NB4 (cell line): ENCODE measurements around the gene PUSL1.

Source experiments
- DNase-seq: peaks from one replicate; pipeline ENCODE4 v3.0.0; 2010; ENCODE audit warnings: low read depth
- H3K4me3 ChIP-seq: one replicate; pipeline ENCODE4 v1.5.1; 2011; ENCODE audit warnings: mild to moderate bottlenecking, low read depth, low read length, moderate library complexity
- MYC ChIP-seq: IDR thresholded peaks from 2 replicates; pipeline ENCODE4 v1.6.1; 2011; ENCODE audit warnings: low read depth, low read length
- POLR2A ChIP-seq: IDR thresholded peaks from 2 replicates; pipeline ENCODE4 v1.6.1; 2011; ENCODE audit warnings: mild to moderate bottlenecking; ENCODE audit not compliant: insufficient read length; ENCODE audit errors: extremely low read depth
- TF ChIP-seq, protein P1 (sequence below): IDR thresholded peaks from 2 replicates; pipeline ENCODE4 v1.6.1; 2011; ENCODE audit warnings: low read depth, low read length
- TF ChIP-seq, protein P2 (sequence below): IDR thresholded peaks from one replicate; pipeline ENCODE4 v1.5.1; 2012; ENCODE audit warnings: low read depth, low read length

PUSL1 gene

DNA sequence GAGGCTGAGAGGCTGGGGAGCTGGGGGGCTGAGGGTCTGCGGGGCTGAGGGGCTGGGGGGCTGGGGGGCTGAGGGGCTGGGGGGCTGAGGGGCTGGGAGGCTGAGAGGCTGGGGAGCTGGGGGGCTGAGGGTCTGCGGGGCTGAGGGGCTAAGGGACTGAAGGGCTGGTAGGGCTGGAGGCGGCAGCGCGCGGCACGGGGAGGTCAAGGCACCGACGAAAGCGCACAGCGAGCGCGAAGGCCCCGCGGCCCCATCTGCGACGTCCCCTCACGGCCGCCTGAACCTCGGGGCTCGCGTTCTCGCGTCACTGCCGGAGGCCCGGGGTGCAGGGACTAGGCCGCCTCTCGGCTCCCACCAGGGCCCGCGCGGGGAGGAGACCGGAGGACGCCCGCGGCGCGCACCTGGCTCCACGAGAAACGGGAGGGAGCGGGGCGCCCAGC is 15.7 kb downstream of the PUSL1 start:
- peak overlapping the region; percentile 64 for H3K4me3 ChIP-seq
- TF ChIP-seq, protein P1, sequence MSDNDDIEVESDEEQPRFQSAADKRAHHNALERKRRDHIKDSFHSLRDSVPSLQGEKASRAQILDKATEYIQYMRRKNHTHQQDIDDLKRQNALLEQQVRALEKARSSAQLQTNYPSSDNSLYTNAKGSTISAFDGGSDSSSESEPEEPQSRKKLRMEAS: no peak
- no peak for TF ChIP-seq MYC
- TF ChIP-seq POLR2A: no peak
- TF ChIP-seq, protein P2, sequence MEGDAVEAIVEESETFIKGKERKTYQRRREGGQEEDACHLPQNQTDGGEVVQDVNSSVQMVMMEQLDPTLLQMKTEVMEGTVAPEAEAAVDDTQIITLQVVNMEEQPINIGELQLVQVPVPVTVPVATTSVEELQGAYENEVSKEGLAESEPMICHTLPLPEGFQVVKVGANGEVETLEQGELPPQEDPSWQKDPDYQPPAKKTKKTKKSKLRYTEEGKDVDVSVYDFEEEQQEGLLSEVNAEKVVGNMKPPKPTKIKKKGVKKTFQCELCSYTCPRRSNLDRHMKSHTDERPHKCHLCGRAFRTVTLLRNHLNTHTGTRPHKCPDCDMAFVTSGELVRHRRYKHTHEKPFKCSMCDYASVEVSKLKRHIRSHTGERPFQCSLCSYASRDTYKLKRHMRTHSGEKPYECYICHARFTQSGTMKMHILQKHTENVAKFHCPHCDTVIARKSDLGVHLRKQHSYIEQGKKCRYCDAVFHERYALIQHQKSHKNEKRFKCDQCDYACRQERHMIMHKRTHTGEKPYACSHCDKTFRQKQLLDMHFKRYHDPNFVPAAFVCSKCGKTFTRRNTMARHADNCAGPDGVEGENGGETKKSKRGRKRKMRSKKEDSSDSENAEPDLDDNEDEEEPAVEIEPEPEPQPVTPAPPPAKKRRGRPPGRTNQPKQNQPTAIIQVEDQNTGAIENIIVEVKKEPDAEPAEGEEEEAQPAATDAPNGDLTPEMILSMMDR: no peak
- DNase-seq: no peak

DNA sequence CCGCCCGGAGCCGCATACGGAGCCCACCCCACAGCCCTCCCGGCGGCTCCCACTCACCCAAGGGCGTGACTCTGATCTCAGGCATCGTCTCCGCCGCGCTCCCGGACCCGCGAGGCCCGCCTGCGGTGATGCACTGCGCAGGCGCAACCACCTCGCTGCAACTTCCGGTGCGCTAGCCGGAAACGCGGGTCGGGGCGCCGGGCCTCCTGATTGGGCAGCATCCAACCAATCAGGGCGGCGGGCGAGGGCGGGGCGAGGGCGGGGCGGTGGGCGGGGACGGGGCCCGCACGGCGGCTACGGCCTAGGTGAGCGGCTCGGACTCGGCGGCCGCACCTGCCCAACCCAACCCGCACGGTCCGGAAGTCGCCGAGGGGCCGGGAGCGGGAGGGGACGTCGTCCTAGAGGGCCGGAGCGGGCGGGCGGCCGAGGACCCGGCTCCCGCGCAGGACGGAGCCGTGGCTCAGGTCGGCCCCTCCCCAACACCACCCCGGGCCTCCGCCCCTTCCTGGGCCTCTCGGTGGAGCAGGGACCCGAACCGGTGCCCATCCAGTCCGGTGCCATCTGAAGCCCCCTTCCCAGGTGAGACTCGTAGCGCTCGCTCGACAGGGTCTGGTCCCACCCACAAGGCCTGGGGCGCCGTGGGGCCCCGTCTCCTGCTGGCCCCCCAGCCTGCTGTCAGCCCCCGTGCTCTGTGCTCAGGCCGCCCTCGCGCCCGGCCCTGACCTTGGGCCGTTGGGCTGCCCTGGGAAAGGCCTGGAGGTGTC is 16.3 kb downstream of the PUSL1 start, which contains the start of the genes CPTP and INTS11:
TSS of gene CPTP (plus strand) at position 279 of the 764 bp plus-strand sequence. CDS start 2,109 bp downstream, outside the sequence.
TSS of gene INTS11 (minus strand) at position 137 of the 764 bp plus-strand sequence. CDS start at position 85, 52 bp downstream.
- TF ChIP-seq, protein P1: peak; percentile 49
- no peak for TF ChIP-seq MYC
- TF ChIP-seq POLR2A: peak; percentile 79
- DNase-seq: peak; percentile 91

DNA sequence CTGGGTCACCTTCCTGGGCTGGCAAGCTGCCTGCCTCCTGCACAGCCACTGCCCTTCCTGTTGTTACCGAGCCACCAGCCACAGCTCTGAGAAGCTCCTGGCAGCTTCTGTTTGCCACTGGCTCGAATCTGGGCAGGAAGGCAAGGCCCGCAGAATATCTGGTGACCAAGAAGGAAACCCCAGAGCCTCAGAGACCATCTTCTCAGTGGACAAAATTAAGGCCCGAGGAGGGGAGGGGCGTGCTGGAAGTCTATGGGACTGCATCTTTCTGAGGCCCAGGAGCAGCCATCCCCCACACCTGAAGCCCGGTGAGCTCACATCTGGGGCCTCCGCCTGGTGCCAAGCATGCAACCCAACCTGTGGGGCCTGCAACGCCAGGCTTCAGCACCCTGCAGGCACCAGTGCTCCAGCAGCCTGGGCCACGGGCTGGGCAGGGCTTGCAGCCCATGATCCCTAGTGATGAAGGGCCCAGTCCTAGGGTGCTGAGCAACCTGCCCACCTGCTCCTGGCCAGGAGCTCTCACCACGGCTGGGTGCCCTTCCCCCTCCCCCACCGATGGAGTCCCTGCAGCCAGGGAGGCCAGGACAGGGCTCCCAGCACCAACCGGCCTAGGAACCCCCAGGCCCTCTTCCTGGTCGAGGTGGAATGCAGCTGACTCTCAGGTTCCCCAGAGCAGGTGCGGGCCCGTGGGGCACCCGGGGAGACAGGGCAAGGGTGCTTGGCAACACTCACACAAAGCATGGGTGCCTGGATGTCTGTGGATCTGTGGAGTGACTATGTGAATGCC is 17.1 kb downstream of the PUSL1 start:
- TF ChIP-seq, protein P1: no peak
- TF ChIP-seq POLR2A: no peak
- TF ChIP-seq, protein P2: no peak
- no peak for TF ChIP-seq MYC
- peak overlapping the region; percentile 71 for H3K4me3 ChIP-seq
- DNase-seq: no peak

More for the DNA sequence above, 16.3 kb downstream of the PUSL1 start, which contains the start of the genes CPTP and INTS11:
- H3K4me3 ChIP-seq: peak within 1 kb of the TSS; percentile 71

DNA sequence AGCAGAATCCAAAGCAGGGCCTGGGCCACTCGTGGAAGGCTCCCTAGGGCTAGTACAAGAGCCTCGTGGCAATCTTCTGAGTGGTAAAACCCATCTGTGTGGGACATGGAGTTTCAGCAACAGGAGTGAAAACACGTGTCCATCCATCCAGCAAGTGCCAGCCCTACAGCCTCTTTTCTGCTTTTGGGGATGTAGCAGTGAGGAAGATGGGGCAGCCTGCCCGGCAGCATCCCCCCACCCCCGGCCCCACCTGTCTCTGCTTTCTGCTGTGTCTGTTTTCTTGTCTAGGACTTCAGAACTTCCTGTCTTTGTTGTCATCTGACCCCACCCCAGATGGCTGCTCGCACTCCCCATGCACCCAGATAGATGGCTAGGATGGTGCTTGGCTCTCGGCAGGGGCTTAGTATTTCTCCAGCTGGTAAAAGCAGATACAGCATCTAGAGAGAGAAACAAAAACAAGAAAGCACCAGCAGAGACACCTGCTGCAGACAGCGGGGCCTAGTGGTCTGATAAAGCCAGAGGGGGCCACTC is 17.7 kb downstream of the PUSL1 start:
- no peak overlapping the region for H3K4me3 ChIP-seq

DNA sequence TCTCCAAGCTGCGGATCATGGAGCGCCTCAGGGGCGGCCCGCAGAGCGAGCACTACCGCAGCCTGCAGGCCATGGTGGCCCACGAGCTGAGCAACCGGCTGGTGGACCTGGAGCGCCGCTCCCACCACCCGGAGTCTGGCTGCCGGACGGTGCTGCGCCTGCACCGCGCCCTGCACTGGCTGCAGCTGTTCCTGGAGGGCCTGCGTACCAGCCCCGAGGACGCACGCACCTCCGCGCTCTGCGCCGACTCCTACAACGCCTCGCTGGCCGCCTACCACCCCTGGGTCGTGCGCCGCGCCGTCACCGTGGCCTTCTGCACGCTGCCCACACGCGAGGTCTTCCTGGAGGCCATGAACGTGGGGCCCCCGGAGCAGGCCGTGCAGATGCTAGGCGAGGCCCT is 18.9 kb downstream of the PUSL1 start:
- TF ChIP-seq, protein P2: no peak
- TF ChIP-seq MYC (no peak), POLR2A (no peak)
- TF ChIP-seq, protein P1: no peak
- DNase-seq: no peak
- no peak overlapping the region for H3K4me3 ChIP-seq

More for the DNA sequence above, 17.7 kb downstream of the PUSL1 start:
- no peak for TF ChIP-seq POLR2A
- TF ChIP-seq, protein P2: no peak
- no peak for TF ChIP-seq MYC
- TF ChIP-seq, protein P1: no peak
- no peak for DNase-seq
